EL (cell line): Measurements from ENCODE around the gene FNDC3B.

ENCODE experiments used
- DNase-seq: peaks from one replicate; pipeline ENCODE4 v3.0.0-alpha.2; 2016

Gene FNDC3B

GRCh38 chr3:172139528-172140276 is 100.3 kb downstream of the FNDC3B start:
- no peak for DNase-seq

- peak; percentile 97 for DNase-seq
Observed at GRCh38 chr3:172140499-172141391, 101.4 kb downstream of the FNDC3B start.

- DNase-seq = peak; percentile 87
Observed at GRCh38 chr3:172142051-172142863, 102.9 kb downstream of the FNDC3B start.

- DNase-seq = no peak
Observed at GRCh38 chr3:172142864-172143451, 103.6 kb downstream of the FNDC3B start.

GRCh38 chr3:172143739-172144497 is 104.5 kb downstream of the FNDC3B start:
- no peak for DNase-seq

- DNase-seq = no peak
Observed at GRCh38 chr3:172144601-172145000, 105.2 kb downstream of the FNDC3B start.

GRCh38 chr3:172145031-172145686 is 105.8 kb downstream of the FNDC3B start:
- DNase-seq = no peak

GRCh38 chr3:172146349-172146748 is 107.0 kb downstream of the FNDC3B start:
- DNase-seq = no peak

- no peak for DNase-seq
Observed at GRCh38 chr3:172147113-172147818, 107.9 kb downstream of the FNDC3B start.

GRCh38 chr3:172148241-172148640 is 108.9 kb downstream of the FNDC3B start:
- peak; percentile 47 for DNase-seq

GRCh38 chr3:172148702-172149565 is 109.6 kb downstream of the FNDC3B start:
- no peak for DNase-seq

- no peak for DNase-seq
Observed at GRCh38 chr3:172150268-172150667, 110.9 kb downstream of the FNDC3B start.

GRCh38 chr3:172150913-172151650 is 111.7 kb downstream of the FNDC3B start:
- no peak for DNase-seq

GRCh38 chr3:172151651-172152649 is 112.6 kb downstream of the FNDC3B start:
- no peak for DNase-seq

GRCh38 chr3:172152874-172153273 is 113.5 kb downstream of the FNDC3B start:
- DNase-seq = peak; percentile 74

GRCh38 chr3:172153335-172153861 is 114.0 kb downstream of the FNDC3B start:
- DNase-seq = peak; percentile 98
